Stimulated activated naive B cell treated with anti-CD40 and anti-IgM and Interleukin-4, amounts not matched to agents 10 μg/mL and 1 μg/mL and 100 μg/mL, for 72 hours (primary cell): ENCODE measurements around the gene ASS1.

Experiments
- ATAC-seq, 2 donors: fragments of 150-1000 bp; cut with Tn5 transposase; replicated peaks; 2 replicates each; pipeline ENCODE4 v1.10.0; 2021; ENCODE audit warnings: moderate library complexity in 1 of 2
- DNase-seq: peaks from one replicate; pipeline ENCODE4 v3.0.0; 2021
- H3K27ac Mint-ChIP-seq: one replicate; pipeline ENCODE4 v1.8.0; 2022; ENCODE audit warnings: mild to moderate bottlenecking, mixed read lengths
- H3K27me3 Mint-ChIP-seq, 2 donors: one replicate each; pipeline ENCODE4 v1.8.0; 2022; ENCODE audit warnings: mixed read lengths in 2 of 2
- H3K36me3 Mint-ChIP-seq, 2 donors: one replicate each; pipeline ENCODE4 v1.8.0; 2022; ENCODE audit warnings: mixed read lengths in 2 of 2, mild to moderate bottlenecking in 1 of 2
- H3K4me1 Mint-ChIP-seq, 2 donors: one replicate each; pipeline ENCODE4 v1.8.0; 2022; ENCODE audit warnings: mixed read lengths in 2 of 2, mild to moderate bottlenecking in 1 of 2
- H3K4me3 Mint-ChIP-seq, 2 donors: one replicate each; pipeline ENCODE4 v1.8.0; 2022; ENCODE audit warnings: mild to moderate bottlenecking in 2 of 2, mixed read lengths in 2 of 2, moderate library complexity in 1 of 2
- H3K9me3 Mint-ChIP-seq, 2 donors: one replicate each; pipeline ENCODE4 v1.8.0; 2022; ENCODE audit warnings: mixed read lengths in 2 of 2, mild to moderate bottlenecking in 1 of 2

ASS1 gene

DNA sequence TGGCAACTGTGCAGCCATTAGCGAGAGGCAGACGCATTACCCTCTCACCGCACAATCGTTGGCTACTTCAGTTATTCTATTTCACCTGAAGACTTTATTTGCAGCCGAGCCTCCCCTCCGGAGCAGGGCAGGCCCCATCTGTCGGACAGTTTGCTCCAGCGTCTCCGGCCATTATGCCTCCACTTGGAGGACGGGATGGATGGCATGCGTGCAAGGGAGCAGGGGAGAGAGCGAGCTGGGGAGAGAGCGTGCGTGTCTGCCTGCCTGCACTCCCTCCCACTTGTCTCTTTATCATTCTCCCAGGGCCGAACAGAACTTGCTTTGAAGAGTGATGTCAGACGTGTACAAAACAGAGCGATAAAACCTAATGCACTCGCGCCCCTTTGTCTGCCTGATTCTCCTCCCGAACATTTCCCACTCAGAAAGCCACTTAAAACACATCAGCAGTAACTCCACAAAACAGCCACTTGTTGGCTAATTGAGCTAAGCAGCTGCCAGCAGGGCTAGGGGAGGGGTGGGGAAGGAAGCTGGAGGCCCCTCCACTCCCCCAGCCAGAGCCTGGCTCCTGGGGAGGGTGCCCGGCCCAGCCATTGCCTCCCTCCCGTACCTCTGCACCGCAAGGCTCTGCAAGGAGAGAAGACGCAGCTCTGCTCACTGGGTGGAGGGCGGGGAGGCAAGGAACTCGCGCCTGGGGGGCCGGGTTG is 91.2 kb downstream of the ASS1 start:
- peaks cover 12 to 15% of the 10 kb centered on the region in 2 donors for H3K4me1 Mint-ChIP-seq
- no peak for DNase-seq
- H3K27me3 Mint-ChIP-seq: peaks cover 74 to 80% of the 10 kb centered on the region in 2 donors
- no peak overlapping the region for H3K4me3 Mint-ChIP-seq
- no peak for ATAC-seq
- no peaks in the 10 kb centered on the region for H3K9me3 Mint-ChIP-seq
- no peak overlapping the region for H3K27ac Mint-ChIP-seq
- H3K36me3 Mint-ChIP-seq: no peaks in the 10 kb centered on the region

DNA sequence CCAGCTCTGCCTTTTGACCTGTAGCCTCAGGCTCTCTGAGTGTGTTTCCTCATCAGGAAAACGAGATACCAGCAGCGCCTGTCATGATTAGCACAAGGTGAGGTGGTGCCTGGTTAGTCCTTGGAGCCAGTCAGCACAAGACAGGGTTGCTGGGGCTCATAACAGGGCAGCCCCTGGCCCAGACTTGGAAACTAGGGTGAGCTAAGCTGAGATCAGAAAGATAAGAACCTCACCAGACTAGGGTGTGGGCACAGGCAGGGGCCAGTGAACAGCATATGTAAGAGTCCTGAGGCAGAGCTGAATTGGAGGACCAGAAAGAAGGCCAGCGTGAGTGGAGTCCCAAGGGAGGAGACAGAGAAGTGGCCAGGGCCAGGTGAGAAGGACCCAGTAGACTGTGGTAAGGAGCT is 91.9 kb downstream of the ASS1 start:
- Mint-ChIP-seq H3K27ac (no peak overlapping the region), H3K4me1 (peaks cover 12 to 15% of the 10 kb centered on the region in 2 donors), H3K9me3 (no peaks in the 10 kb centered on the region), H3K36me3 (no peaks in the 10 kb centered on the region), H3K4me3 (no peak overlapping the region), H3K27me3 (peaks cover 81% of the 10 kb centered on the region in 2 donors)
- DNase-seq (no peak), ATAC-seq (no peak)

DNA sequence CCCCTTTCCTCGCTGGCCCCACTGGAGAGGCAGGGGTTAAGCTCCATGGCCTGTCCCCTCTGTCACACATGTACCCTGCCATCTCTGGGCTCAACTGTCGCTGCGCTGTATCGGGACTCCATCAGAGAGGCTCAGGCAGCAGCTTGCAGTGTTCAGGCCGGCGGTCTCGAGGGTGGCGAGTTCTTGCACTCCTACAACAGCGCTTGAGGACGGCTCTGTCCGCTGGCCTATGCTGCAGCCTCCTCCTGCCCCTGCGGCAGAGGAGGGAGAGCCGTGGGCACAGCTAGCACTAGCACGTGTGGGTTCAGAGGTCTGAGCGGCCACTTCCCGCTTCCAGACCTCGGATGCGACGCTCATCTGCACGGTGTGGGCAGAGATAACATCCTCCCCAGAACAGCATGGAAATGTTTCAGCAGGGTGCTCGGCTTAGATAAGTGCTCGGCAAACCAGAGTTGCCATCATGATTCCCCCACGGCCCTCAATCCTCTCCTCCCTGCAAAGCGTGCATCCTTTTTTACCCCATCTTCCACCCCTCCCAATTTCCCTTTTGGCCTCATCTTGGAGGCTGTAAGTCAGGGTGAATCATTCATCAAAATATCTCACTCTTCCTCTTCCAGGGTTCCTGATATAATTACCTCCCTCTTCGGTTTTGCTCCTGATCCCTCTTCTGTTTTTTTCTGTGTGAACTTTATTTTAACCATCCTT is 92.7 kb downstream of the ASS1 start:
- Mint-ChIP-seq H3K27ac (no peak overlapping the region), H3K27me3 (peaks cover 80 to 81% of the 10 kb centered on the region in 2 donors), H3K36me3 (no peaks in the 10 kb centered on the region), H3K4me1 (peaks cover 12 to 15% of the 10 kb centered on the region in 2 donors), H3K9me3 (no peaks in the 10 kb centered on the region), H3K4me3 (no peak overlapping the region)
- DNase-seq (no peak), ATAC-seq (peak; percentile 31 to 33)

DNA sequence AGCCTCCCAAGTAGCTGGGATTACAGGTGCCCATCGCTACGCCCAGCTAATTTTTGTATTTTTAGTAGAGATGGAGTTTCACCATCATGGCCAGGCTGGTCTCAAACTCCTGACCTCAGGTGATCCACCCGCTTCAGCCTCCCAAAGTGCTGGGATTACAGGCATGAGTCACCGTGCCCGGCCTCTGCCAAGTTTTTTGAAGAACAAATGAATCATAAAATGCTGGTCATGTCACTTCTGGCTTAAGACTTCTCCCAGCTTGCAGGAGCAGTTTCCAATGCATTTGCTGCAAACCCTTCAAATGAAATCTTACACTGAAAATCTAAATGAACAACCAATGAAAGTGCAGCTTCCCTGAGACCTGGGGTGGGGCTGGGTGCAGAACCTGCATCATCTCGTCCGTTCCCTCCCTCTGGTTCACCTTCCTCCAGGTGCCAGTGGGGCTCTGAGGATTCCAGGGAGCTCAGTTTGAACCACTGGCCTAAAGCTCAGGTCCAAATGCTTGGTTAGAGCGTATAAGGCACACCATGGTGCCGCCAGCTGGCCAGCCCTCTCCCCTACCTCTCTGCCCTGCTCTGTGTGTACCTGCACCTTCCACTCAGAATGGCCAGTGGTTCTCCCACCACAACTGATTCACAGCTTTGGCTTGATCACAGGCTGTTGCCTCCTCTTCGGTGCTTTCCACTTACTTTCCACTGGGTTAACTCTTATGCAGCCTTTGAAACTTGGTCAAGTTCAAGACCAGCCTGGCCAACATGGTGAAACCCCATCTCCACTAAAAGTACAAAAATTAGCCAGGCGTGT is 94.9 kb downstream of the ASS1 start:
- Mint-ChIP-seq H3K27ac (no peak overlapping the region), H3K36me3 (no peaks in the 10 kb centered on the region), H3K4me1 (peaks cover 12 to 15% of the 10 kb centered on the region in 2 donors), H3K27me3 (peaks cover 82 to 83% of the 10 kb centered on the region in 2 donors), H3K9me3 (no peaks in the 10 kb centered on the region), H3K4me3 (no peak overlapping the region)
- DNase-seq (no peak), ATAC-seq (no peak)

DNA sequence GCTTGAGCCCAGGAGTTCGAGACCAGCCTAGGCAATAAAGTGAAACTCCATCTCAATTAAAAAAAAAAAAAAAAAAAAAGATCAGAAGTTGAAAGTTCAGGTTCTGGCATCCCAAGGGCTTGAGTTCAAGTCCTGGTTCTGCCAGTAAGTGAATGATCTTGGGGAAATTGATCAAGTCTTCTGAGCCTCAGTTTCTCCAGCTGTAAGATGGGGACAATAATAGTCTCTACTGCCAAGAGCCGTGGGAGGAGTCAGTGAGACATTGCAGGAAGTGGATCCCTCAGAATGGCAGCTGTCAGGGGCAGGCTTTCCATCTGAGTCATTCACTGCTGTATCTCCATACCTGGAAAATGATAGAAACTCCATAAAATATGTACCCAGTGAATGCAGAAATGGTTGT is 96.8 kb downstream of the ASS1 start:
- H3K27ac Mint-ChIP-seq: no peak overlapping the region
- no peaks in the 10 kb centered on the region for H3K9me3 Mint-ChIP-seq
- no peak overlapping the region for H3K4me3 Mint-ChIP-seq
- no peaks in the 10 kb centered on the region for H3K36me3 Mint-ChIP-seq
- no peak for ATAC-seq
- no peak for DNase-seq
- H3K27me3 Mint-ChIP-seq: peaks cover 67 to 72% of the 10 kb centered on the region in 2 donors
- peaks cover 6 to 7% of the 10 kb centered on the region in 2 donors for H3K4me1 Mint-ChIP-seq

DNA sequence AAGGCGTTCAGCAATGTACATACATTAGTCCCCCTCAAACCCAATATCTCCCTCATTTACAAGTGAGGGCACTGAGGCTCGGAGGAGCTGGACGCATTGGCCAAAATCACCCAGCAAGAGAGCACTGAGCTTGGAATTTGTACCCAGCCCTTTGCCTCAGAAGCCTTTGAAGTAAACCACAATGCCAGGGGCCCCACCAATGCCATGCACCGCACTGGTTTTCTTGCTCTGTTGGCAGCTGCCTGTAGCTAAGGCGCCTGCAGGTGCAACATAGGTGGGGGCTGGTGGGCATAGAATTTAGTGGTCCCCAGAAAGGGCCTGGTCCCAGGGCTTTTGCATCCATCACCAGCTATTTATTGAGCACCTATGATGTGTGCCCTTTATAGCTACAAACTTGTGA is 97.3 kb downstream of the ASS1 start:
- H3K4me3 Mint-ChIP-seq: no peak overlapping the region
- no peak for ATAC-seq
- no peak for DNase-seq

DNA sequence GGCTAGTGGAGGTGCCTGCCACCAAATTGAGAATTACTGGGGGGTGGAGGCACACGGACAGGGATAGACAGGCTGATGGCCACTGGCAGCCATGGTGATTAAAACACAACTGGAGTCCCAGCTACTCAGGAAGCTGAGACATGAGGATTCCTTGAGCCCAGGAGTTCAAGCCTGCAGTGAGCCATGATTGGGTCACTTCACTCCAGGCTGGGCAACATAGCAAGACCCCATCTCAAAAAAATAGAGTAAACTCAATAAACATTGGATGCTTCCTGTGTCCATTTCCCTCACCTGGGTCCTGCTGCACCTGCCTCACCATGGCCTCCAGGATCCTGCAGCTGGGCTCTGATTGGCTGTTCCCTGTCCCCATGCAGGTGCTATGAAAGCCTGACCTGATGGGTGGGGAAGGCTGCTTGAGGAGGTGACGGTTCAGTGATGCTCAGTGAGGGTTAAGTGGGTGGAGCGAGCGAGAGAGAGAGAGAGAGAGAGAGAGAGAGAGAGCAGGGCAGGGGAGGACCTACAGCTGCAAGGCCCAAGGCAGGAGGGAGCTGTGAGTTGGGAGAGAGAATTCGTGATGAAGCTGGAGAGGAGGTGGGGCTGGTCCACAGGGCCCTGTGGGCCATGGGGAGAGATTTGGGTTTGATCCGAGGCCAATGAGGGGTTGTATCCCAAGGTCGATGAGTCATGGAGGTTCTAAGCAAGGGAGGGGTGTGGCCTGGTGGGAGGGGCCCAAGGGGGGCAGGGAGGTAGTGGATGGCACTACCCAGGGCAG is 97.9 kb downstream of the ASS1 start:
- no peak overlapping the region for H3K27ac Mint-ChIP-seq
- no peaks in the 10 kb centered on the region for H3K9me3 Mint-ChIP-seq
- H3K4me3 Mint-ChIP-seq: no peak overlapping the region
- peaks cover 0 to 3% of the 10 kb centered on the region in 2 donors for H3K4me1 Mint-ChIP-seq
- H3K36me3 Mint-ChIP-seq: no peaks in the 10 kb centered on the region
- DNase-seq (no peak), ATAC-seq (no peak)
- peaks cover 56 to 63% of the 10 kb centered on the region in 2 donors for H3K27me3 Mint-ChIP-seq

More for the DNA sequence above, 97.3 kb downstream of the ASS1 start:
- H3K27me3 Mint-ChIP-seq: peaks cover 62 to 69% of the 10 kb centered on the region in 2 donors
- H3K36me3 Mint-ChIP-seq: no peaks in the 10 kb centered on the region
- H3K9me3 Mint-ChIP-seq: no peaks in the 10 kb centered on the region
- no peak overlapping the region for H3K27ac Mint-ChIP-seq
- H3K4me1 Mint-ChIP-seq: peaks cover 2 to 3% of the 10 kb centered on the region in 2 donors

DNA sequence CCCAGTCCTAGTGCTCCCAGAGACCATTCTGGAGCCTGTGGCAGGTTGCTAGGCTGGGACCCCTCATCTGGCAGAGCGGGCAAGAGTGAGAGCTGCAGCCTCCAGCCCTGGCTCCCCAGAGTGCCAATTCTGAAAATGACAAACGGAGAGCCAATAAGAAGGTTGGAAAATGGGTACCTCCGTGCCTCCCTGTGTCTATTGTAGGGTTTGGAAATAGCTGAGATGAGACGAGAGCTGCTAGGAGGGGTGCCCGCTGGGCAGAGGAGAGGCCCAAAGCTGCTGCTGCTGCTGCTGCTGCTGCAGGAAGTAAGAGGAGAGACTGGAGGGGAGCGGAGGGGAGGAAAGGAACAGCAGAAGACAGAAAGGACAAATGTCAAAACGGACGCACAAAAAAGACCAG is 98.6 kb downstream of the ASS1 start:
- Mint-ChIP-seq H3K4me3 (no peak overlapping the region), H3K27ac (no peak overlapping the region), H3K9me3 (no peaks in the 10 kb centered on the region), H3K36me3 (no peaks in the 10 kb centered on the region), H3K27me3 (peaks cover 49 to 55% of the 10 kb centered on the region in 2 donors), H3K4me1 (peaks cover 0 to 3% of the 10 kb centered on the region in 2 donors)
- DNase-seq (no peak), ATAC-seq (no peak)

DNA sequence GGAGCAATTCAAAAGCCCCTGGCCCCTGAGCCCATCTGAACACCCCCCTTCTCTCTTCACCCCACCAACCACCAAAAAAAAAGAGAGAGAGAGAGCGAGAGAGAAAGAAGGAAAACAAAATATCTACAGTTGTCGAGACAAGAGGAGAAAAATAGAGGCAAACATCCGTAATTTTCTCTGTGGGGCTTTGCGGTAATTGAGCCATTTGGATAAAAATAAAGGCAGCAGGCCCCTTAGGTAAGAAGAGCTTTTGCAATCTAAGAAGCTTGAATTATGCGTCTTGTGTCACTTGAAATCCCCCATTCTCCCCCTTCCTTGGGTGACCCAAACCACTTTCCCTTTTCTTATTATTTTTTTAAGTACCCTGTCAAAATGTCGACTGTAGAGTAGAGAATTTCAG is 99.1 kb downstream of the ASS1 start:
- peaks cover under 1 to 2% of the 10 kb centered on the region in 2 donors for H3K9me3 Mint-ChIP-seq
- H3K27ac Mint-ChIP-seq: no peak overlapping the region
- peaks cover 44 to 51% of the 10 kb centered on the region in 2 donors for H3K27me3 Mint-ChIP-seq
- DNase-seq: no peak
- peaks cover 0 to 3% of the 10 kb centered on the region in 2 donors for H3K4me1 Mint-ChIP-seq
- H3K36me3 Mint-ChIP-seq: no peaks in the 10 kb centered on the region
- no peak overlapping the region for H3K4me3 Mint-ChIP-seq
- no peak for ATAC-seq

DNA sequence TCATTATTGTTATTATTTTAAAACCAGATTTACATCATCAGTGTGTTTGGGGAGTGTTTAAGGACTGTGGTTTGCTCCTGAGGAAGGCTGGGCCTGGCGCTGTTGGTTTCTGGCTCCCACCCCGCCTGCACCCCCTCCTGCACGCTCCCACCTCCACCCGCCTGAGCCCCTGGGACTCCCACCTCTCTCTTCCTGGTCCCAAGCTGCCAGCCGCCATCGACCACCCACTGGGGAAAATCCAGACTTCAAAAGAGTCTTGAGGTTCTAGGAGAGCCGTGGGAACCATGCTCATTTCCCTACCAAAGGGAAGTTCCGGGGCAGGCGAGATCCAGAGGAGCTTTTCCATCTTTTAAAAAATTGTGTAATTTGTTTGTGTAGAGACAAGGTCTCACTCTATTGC is 99.6 kb downstream of the ASS1 start:
- Mint-ChIP-seq H3K4me3 (no peak overlapping the region), H3K27me3 (peaks cover 41 to 49% of the 10 kb centered on the region in 2 donors), H3K9me3 (peaks cover 5% of the 10 kb centered on the region in 2 donors), H3K4me1 (peaks cover 0 to 3% of the 10 kb centered on the region in 2 donors), H3K36me3 (peaks cover 0 to 3% of the 10 kb centered on the region in 2 donors), H3K27ac (no peak overlapping the region)
- ATAC-seq (no peak), DNase-seq (no peak)

DNA sequence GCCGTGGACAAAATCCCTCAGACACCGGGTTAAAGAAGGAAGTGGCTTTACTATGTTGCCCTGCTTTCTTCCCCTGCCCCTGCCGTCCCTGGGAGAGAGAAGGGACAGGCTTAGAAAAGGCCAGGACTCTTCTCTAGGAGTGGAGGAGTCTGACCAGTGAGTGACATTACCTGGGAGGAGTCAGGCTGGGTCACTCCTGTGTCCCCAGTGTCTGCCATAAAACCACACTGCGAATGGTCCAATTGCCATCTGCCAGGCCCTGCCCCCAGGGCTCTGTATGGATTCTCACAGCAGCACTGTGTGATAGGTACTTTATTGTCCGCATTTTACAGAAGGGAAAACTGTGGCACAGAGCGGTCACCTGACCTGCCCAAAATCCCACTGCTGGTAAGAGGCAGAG is 103.3 kb downstream of the ASS1 start:
- Mint-ChIP-seq H3K36me3 (peaks cover 0 to 3% of the 10 kb centered on the region in 2 donors), H3K27ac (no peak overlapping the region), H3K9me3 (peaks cover 5% of the 10 kb centered on the region in 2 donors), H3K4me3 (no peak overlapping the region), H3K27me3 (peaks cover 25 to 26% of the 10 kb centered on the region in 2 donors), H3K4me1 (no peaks in the 10 kb centered on the region)
- ATAC-seq: no peak
- no peak for DNase-seq

DNA sequence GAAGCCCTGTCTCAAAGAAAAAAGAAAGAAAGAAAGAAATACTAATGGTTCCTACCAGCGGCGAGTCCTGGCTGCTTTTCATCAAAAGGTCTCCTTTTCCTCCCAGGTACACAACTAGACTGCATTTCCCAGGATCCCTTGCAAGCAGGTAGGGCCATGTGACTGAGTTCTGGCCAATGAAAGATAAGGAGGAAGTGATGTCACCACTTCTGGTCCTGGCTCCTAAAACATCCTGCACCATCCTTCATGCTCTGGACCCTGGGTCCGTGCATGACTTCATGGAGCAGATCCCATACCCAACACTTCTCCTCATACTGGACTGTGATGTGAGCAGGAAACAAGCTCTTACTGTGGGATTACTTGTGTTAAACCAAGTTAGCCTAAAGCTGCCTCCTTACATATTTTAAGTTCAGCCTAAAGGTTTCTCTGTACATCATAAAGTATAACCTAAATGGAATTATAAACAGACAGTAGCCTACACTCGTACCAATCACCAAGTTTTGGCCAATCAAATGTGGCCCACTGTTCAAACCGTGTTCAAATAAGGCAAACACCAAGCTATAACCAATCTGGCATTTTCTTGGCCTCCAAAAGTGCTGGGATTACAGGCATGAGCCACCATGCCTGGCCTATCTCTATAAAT is 104.5 kb downstream of the ASS1 start:
- Mint-ChIP-seq H3K4me1 (no peaks in the 10 kb centered on the region), H3K27me3 (peaks cover 17 to 23% of the 10 kb centered on the region in 2 donors), H3K4me3 (no peak overlapping the region), H3K36me3 (peaks cover 0 to 3% of the 10 kb centered on the region in 2 donors), H3K9me3 (peaks cover 5% of the 10 kb centered on the region in 2 donors), H3K27ac (no peak overlapping the region)
- ATAC-seq (no peak), DNase-seq (no peak)
